Coronary artery (tissue), 2 donors: ENCODE data around the gene EXOSC1.

Source experiments
- DNase-seq: peaks from one replicate; pipeline ENCODE4 v3.0.0-alpha.2; 2017; ENCODE audit warnings: low spot score
- H3K27ac ChIP-seq, 2 donors: fragments of 200-600 bp; sonication (generic); one replicate each; pipeline ENCODE4 v1.5.1; 2016 to 2019
- H3K4me3 ChIP-seq: fragments of 200-600 bp; sonication (generic); 2 replicates; pipeline ENCODE4 v1.5.1; 2016; ENCODE audit warnings: mild to moderate bottlenecking, moderate library complexity
- TF ChIP-seq, protein P1 (sequence below): fragments of 200-600 bp; sonication (generic); IDR thresholded peaks from one replicate; pipeline ENCODE4 v1.5.1; 2019; ENCODE audit warnings: antibody characterized with exemption

The EXOSC1 gene

DNA sequence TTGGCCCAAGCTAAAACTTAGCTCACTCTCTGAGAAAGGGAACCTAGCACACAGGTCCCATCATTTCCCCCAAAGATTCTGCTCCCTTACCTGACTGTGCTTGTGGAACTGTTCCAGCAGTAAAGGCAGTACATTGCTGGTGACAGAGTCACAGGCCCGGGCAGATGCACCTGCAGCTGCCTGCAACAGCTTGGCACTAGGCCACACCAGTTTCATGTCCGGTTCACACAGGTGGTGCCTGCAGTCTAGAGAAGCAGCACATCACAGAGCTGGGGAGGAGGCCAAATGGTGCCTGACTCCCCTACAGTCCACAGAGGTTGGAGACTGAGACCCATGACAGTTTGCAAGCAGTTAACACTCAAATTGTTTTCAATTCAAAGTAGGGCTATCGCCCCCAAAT lies 22.4 kb upstream of the EXOSC1 start:
- H3K4me3 ChIP-seq = no peak overlapping the region
- no peak for DNase-seq
- TF ChIP-seq, protein P1, sequence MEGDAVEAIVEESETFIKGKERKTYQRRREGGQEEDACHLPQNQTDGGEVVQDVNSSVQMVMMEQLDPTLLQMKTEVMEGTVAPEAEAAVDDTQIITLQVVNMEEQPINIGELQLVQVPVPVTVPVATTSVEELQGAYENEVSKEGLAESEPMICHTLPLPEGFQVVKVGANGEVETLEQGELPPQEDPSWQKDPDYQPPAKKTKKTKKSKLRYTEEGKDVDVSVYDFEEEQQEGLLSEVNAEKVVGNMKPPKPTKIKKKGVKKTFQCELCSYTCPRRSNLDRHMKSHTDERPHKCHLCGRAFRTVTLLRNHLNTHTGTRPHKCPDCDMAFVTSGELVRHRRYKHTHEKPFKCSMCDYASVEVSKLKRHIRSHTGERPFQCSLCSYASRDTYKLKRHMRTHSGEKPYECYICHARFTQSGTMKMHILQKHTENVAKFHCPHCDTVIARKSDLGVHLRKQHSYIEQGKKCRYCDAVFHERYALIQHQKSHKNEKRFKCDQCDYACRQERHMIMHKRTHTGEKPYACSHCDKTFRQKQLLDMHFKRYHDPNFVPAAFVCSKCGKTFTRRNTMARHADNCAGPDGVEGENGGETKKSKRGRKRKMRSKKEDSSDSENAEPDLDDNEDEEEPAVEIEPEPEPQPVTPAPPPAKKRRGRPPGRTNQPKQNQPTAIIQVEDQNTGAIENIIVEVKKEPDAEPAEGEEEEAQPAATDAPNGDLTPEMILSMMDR = no peak
- no peak overlapping the region for H3K27ac ChIP-seq

DNA sequence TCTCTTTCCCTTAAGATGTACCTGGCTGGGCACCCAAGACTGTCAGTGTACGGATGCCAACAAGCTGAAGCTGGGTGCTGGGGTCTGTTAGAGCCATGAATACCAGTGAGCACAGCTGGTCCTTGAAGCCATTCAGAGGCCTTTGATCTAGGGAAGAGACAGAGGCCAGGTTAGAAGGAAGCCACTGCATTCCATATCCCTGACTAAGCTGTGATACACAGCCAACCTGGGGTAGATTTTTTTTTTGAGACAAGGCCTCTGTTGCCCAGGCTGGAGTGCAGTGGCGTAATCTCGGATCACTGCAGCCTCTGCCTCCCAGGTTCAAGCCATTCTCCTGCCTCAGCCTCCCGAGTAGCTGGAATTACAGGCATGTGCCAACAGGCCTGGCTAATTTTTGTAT lies 20.9 kb upstream of the EXOSC1 start:
- TF ChIP-seq, protein P1 = no peak
- no peak overlapping the region for H3K4me3 ChIP-seq
- H3K27ac ChIP-seq = no peak overlapping the region
- DNase-seq = no peak

DNA sequence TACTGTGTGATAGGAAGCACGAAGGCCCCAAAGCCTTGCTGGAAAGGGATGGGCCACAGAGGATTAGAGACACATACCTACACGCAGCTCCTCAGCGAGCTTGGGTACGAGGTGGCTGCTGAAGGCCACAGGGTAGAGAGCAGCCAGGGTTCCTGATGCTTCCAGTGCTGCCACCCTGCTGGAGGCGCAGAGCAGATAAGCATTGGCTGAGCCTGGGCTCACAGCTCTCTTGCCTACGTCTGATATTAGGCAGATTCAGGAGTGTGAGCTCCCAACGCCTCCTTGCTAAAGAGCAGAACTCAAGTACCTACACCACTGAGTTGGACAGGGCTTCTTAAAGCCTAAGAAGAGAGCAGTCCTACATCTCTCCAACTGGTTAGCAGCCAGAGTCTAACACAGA lies 20.2 kb upstream of the EXOSC1 start:
- no peak overlapping the region for H3K27ac ChIP-seq
- TF ChIP-seq, protein P1 = no peak
- H3K4me3 ChIP-seq = no peak overlapping the region
- DNase-seq = no peak

DNA sequence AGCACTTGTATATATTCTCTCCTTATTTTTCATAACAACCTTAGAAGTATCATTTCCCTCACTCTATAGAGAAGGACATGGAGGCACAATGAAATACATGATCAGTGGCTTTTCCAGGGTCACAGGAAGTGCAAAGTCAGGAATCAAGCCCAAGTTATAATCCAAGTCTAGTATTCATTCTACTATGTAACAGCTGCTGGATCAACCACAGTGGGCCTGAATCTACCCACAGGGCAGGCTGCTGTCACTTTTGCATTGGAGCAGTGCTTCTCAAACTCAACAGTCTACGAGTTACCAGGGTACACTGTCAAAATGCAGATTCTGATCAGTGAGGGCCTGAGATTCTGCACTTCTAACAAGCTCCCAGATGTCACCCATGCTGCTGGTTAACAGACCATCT lies 18.4 kb upstream of the EXOSC1 start:
- no peak overlapping the region for H3K4me3 ChIP-seq
- TF ChIP-seq, protein P1 = no peak
- peak overlapping the region in 1 of 2 donors; percentile 72 for H3K27ac ChIP-seq
- DNase-seq = no peak

DNA sequence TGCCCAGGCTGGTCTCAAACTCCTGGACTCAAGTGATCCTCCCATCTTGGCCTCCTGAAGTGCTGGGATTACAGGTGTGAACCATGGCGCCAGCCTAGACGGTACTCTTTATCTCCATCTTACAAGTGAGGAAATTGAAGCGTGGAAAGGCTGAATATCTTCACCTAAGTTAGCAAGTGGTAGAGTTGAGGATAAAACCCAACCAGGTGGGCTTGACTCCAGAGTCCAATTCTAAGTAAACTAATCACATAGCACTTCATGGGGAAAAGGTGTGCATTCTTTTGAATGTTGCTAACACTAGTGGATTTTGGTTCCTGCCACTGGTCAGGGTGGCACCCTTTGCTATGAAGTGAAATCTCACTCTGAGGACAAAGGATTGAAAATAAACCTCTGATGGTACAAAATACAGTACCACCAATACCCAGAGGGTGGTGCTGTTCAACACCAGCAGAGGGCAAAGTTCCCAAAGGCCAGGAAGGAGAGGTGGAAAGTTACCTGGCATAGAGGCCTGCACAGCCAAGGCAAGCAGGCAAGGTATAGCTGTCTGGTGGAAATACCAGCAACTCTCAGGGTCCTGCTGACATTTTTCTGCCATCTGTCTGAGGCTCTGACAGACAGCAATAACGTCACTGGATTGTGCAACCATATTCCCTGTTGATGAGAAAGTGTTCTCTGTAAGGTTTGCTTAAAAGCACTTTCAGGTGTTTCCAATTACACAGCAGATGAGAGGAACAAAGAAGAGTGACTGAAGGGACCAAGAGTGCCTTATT lies 17.7 kb upstream of the EXOSC1 start:
- TF ChIP-seq, protein P1 = peak; percentile 78
- Histone ChIP-seq H3K4me3 (no peak overlapping the region), H3K27ac (peak overlapping the region in 1 of 2 donors; percentile 72)
- DNase-seq = no peak

DNA sequence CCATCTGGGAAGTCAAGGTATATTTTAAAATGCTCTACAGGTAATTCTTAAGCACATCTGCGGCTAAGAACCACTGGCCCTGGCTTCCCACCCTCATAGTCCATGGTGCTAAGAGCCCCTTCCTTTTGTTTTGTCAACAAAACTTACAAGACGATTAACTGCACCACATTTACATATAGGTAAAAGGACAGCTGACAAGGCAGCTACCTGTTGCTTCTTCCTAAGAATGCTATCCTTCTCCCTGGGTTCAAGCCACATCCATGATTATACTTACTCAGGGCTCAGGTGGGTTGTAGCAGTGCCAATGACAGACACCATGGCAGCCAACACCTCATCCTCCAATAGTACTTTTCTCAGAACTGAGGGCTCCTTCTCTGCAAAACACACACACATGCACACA lies 16.5 kb upstream of the EXOSC1 start:
- TF ChIP-seq, protein P1 = no peak
- no peak for DNase-seq
- Histone ChIP-seq H3K27ac (no peak overlapping the region), H3K4me3 (no peak overlapping the region)

DNA sequence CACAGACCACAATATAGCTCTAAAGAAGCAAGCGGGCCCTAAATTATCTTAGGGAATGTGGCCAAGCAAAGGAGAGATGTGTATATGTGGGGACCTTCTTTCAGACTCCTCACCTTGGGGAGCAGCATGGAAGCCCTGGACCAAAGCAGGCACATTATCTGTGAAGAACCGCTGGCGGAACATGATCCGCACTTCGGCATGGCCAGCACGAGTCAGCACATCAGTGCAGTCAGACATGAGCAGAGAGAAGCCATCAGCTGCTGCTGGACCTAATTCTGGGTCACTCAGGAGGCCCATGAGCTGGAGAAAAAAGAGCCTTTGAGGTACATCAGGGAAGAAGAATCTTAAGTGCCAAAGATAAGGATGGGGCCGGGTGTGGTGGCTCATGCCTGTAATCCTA lies 14.1 kb upstream of the EXOSC1 start:
- H3K4me3 ChIP-seq = no peak overlapping the region
- no peak for DNase-seq
- H3K27ac ChIP-seq = no peak overlapping the region
- TF ChIP-seq, protein P1 = no peak
